GM12801 (cell line): ENCODE measurements around the gene BBS1.

Experiments used
- TF ChIP-seq, protein P1 (sequence below): IDR thresholded peaks from one replicate; pipeline ENCODE4 v1.5.1; 2011; ENCODE audit warnings: control low read depth; ENCODE audit not compliant: insufficient read length; ENCODE audit errors: extremely low read depth

Gene BBS1

GRCh38 chr11:66570850-66571180, 60.4 kb downstream of the BBS1 start:
- TF ChIP-seq, protein P1, sequence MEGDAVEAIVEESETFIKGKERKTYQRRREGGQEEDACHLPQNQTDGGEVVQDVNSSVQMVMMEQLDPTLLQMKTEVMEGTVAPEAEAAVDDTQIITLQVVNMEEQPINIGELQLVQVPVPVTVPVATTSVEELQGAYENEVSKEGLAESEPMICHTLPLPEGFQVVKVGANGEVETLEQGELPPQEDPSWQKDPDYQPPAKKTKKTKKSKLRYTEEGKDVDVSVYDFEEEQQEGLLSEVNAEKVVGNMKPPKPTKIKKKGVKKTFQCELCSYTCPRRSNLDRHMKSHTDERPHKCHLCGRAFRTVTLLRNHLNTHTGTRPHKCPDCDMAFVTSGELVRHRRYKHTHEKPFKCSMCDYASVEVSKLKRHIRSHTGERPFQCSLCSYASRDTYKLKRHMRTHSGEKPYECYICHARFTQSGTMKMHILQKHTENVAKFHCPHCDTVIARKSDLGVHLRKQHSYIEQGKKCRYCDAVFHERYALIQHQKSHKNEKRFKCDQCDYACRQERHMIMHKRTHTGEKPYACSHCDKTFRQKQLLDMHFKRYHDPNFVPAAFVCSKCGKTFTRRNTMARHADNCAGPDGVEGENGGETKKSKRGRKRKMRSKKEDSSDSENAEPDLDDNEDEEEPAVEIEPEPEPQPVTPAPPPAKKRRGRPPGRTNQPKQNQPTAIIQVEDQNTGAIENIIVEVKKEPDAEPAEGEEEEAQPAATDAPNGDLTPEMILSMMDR: no peak

GRCh38 chr11:66579017-66579606, 68.7 kb downstream of the BBS1 start:
- TF ChIP-seq, protein P1: no peak

- TF ChIP-seq, protein P1: no peak
These were observed 70.4 kb downstream of the BBS1 start for GRCh38 chr11:66580803-66581202.

- TF ChIP-seq, protein P1: no peak
These were observed 70.8 kb downstream of the BBS1 start for GRCh38 chr11:66581261-66581660.
